GM15510 (cell line): ENCODE measurements around the gene EHD4.

Experiments used
- POLR2A ChIP-seq: IDR thresholded peaks from 3 replicates; pipeline ENCODE4 v1.6.1; 2011; ENCODE audit warnings: borderline replicate concordance; ENCODE audit not compliant: insufficient read length; ENCODE audit errors: extremely low read depth

Gene EHD4

DNA sequence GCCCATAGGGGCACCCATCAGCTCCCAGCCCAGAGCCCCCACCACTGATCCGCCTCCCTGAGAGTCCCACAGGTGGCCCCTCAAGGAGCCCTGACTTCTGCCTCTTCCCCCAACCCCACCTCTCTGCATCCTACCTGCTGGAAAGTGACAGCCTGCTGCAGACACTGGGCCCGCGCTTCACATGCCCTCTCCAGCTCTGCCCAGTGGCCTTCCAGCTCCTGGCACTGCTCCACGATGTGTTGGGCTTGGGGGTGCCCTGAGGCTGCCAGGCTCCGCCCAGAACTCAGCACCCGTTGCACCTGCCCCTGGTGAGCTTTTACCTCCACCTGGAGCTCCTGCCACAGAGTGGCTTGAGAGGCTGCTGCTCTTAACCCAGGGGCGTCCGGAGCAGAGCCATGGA is 98.6 kb downstream of the EHD4 start:
- no peak for TF ChIP-seq POLR2A

DNA sequence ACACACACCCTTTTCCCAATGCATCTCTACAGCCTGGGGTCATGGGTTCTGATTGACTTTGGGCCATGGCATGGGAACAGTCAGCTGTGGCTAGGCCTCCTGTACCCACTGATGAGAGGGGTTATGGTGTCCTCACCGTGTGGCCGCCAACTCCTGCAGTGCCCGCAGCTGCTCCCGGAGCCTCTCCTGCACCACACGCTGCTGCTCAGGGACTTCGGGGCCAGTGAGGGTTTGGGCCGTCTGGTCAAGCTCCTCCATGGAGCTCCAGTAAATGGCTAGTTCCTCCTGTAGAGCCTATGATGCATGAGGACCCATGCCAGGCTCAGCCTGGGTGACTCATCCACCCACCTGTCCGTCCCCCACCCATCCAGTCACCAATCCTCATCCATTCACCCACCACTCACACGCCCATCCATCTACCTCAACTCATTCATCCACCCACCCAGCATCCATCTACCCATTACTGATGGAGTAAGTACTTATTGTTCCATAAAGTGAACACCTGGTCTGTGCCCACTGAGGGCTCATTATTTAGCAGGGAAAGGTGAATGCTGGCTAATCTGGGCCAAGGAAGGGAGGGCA is 100.1 kb downstream of the EHD4 start:
- TF ChIP-seq POLR2A = no peak

DNA sequence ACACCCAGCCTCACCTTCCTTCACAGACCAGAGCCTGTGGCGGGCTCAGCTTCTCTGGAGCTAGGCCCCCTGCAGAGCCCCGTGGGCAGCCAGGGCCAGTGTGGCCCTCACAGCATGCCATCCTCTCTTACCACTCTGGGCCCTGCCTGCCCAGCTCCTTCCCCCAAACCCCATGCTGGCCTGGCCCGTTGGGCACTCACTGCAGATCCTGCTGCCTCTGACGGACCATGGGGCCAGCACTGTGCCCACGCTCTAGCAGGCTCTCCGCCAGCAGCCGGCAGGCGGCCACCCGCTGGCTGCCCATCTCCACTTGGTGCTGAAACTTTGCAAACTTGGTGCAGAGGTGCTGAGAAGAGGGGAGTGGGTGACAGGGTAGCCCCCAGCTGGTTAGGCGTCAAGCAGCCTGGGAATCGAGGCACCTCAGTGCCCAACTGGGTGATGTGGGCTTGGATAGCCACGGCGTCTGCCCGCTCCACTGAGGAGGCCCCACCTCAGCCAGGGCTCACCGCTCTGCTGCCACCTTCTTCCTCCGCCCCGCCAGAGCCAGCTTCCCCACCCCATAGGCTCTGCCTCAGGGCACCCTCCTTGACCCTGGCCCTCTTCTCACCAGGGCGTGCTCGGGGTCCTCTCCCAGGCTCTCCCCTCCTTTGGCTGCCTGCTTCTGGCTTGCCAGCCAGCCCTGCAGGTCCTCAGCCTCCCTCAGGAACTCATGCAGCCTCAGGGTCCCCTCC is 101.0 kb downstream of the EHD4 start:
- TF ChIP-seq POLR2A = no peak

DNA sequence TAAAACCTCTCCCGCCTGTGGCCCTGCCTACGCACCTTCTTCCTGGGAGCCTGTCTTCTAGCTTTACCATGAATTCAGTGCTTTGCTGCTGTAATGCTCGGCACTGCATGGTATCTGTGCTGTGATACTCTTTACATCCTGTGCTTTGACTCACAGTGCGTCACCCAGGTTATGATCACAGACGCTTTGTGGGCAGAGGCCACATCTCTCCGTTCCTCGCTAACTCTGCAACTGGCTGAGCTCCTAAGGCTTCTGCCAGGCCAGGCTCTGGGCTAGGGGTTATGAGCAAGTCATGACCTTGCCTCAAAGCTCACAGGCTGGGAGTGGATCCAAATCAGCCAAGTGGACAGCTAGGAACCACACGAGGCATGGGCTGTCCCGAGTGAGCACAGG is 101.7 kb downstream of the EHD4 start:
- TF ChIP-seq POLR2A = no peak

DNA sequence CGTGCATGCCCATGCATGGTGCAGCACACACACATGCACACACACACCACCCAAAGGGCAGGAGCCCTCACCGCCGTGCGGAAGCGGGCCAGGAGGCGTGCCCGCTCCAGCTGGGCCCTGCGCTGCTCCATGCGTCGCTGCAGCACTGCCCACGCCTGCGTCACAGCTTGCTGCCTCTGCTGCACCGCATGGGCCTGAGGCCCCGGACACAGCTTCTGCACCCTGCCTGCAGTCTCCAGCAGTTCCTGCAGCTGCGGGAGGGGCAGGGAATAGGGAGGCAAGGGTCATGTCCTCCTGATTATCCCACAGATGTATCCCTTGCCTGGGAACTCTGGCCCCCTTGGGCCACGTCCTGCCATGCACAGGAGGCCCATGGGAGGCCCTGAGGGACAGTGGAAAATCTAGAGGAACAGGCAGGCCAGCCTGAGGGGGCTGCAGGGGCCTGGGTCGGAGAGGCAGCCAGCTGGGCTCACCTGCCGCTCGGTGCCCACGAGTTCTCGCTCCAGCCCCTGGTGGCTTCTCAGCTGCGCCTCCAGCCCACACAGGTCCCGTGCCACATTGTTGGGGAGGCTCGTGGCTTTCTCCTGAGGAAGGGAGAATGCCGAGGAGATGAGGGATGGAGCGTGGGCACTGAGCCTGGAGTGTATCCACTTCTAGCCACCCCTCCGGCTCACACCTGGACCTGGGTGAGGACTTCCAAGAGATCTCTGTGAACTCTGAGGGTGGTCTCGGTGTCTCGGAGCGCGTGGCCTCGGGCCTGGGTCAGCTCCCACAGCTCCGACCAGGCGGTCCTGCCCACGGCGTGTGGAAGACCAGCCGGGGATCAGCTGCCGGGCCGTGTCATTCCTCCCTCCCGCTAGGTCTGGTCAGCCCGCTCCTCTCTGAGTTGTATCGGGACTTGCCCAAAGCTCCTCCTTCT is 102.3 kb downstream of the EHD4 start:
- no peak for TF ChIP-seq POLR2A

DNA sequence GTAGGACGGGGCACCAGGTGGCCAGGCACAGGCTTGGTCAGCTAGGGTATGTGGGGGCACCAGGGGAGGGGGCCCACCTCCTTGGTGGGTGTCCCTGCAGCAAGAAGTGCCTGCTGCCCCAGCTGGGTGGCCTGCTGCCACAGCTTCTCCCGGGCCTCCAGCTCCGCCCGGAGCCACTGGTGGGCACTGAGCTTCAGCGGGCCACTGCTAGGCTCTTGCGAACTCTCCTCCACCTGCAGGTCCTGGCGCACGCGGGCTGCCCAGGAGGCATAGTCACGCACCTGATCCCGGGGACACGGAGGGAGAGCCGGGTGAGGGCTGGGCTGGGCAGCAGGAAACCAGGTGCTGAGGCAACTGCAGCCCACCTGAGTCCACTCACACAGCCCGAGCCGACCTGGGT is 104.0 kb downstream of the EHD4 start:
- TF ChIP-seq POLR2A = no peak

DNA sequence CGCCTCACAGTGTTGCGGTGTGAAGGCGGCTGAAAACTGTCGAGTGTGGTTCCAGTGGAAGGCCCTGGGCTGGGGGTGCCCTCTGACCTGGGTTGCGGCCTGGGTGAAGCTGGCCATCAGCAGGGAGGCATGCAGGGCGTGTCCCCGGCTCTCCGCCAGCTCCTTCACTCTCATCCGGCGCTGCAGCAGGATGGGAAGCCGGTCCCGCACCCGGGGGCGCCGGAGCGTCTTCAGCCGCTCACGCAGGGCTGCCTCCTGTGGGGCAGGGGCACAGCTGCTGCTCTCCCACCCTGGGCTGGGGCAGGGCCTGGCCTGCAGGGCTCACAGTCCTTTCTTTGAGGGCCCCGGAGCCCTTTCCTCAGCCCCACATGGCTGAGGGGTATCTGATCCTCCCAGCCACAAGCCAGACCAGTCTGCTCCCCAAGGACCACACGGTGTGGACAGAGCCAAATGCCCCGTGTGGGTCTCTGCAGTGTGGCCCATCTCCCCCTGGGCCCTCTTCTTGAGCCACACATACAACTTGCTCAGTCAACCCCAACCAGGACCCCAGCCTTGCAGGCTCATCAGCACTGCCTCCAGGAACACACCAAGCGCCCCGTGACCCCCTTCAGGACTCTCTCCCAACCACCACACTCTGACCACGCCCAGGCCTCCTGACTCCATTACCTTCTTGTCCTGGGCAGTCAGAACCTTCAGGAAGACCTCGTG is 105.3 kb downstream of the EHD4 start:
- no peak for TF ChIP-seq POLR2A

DNA sequence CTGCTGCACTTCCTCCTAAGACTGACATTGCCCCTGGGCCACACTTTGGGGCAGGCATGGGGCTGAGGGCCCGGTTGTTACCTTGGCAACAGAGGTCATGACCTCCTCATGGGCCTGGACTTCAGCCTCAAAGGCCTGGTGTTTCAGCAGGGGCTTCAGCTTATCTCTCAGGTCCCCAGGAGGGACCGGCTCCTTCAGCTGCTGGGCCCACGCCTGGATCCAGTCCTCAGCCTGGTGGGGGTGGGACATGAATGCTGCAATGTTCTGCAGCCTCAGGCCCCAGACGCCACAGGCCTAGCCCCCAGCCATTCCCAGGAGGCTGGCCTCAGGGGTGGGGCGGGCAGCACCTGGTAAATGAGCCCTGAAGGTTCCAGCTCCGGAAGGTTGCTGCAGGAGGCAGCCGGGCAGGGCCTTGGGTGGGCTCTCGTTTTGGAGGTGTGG is 106.1 kb downstream of the EHD4 start:
- no peak for TF ChIP-seq POLR2A

DNA sequence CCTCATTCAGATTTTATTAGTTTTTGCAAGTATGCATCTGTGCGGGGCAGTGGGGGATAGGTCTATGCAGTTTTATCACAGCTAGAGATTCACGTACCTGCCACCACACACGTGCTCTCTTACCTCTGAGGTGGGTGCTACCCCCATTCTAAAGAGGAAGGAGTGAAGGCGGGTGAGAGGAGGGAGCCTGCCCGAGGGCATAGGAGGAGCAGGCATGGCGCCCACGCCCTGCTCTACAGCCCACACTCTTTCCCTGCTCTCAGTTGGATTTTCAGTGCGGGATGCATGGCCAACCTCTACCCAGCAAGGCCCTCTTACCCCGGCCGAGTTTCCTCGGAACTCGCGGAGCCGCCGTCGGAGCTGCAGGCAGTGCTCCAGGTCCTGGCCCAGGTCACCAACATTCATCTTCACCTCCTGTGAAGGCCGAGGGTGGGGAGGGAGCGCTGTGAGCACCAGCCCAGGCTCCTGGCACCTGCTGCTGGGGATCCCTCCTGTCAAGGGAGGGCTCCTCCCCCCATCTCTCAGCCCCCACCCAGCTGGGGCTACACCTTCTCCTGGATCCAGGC is 106.8 kb downstream of the EHD4 start:
- no peak for TF ChIP-seq POLR2A

DNA sequence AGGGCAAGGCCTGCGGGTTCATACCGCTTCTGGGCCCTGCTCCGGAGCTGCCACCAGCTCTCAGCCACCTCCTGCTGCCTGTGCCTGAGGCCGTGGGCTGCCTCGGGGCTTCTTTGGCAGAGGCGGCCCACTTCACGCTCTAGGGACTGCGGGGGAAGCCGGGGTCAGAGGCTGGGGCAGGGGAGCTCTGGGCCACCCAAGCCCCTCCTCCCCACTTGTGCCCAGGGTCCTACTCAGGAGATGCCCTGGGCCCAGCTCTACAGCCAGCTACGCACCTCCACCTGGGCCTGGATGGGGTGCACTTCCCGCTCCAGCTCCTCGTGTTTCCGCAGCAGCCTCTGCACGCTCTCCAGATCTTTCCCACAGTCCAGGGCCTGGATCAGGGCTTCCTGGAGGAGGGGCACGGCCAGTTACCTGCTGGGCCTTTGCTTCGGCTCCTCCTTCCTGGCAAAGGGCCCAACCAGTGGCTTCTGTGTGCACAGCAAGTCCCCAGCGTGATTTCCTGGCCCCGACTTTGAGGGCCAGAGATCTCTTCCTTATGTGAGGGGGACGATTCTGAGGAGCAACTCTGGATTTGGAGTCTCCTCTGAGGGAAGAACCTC is 109.7 kb downstream of the EHD4 start:
- no peak for TF ChIP-seq POLR2A

DNA sequence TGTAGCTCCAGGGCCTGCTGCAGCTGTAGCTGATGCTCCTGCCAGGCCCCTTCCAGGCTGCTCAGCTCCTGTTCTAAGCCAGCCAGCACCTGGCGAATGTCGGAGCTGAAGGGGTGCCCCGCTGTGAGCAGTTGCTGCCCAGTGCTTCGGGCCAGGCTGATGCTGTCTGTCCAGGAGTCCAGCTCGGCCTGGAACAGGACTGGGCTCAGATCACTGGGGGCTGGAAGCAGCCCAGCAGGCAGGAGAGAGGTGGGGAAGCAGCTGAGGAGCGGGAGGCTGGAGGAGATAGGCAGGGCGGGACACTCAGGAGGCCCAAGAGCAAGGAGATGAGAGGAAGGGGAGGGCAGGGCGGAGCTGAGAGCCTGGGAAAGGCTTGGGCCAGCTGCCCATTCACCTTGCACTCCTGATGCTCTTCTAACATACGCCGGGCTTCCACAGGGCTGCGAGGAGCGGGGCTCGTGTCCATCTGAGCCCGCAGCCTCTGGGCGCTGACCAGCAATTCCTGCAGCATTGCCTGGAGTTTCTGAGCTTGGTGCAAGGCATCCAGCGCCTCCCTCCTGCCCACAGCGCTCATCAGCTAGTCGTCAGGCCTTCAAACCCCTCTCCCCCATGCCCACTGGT is 110.5 kb downstream of the EHD4 start:
- TF ChIP-seq POLR2A = no peak

DNA sequence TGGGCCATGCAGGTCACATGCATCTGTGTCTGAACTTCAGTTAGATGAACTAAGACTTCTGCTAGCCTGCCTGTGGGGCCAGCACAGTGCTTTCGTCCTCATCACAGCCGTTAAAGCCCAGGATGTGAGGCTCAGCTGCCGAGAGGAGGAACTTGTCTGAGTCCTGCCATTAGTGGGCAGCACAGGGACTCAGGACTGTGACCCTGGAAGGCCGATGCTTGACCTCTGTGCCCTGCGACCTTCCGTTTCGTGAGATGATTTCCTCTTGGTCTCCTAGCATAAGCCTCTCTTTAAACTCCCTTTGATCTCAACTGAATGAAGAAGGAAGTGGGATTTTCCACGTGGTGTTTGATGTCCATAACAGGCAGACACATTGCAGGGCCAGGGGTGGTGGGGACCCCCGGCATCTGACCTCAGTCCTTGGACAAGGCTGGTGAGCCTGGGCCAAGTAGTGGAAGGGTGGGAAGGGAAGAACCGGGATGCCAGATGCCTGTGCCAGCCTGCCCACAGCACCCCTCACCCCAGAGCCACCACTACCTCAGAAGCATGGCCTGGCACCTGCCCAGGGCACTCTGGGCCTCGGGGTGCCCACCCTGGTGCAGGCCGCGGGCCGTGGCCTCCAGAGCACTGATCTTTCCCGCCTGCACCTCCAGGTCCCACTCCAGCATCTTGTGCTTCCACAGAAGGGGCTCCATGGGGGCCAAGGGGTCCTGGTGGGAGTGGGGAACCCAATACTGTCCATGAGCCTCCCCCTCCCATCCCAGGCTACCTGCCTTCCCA is 112.1 kb downstream of the EHD4 start:
- no peak for TF ChIP-seq POLR2A

DNA sequence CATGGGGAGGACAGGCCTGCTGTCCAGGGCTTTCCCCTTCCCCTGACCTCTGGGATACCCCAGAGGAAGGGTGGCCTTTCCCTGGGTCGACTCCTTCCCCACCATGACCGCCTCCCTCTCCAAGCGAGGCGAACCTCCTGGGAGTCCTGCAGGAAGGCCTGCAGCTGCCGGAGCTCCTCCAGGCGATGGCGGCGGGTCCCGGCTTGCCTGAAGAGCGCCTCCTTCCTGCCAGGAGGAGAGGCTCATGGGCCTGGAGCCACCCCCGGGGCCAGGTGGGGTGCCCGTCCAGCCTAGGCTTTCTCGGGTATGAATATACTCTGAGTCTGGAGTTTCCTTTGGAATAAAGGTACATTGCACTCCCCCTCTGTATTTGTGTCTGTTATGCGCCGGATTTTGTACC is 113.6 kb downstream of the EHD4 start:
- no peak for TF ChIP-seq POLR2A
